GDM1 (cell line): Measurements from ENCODE around the gene CHRNB1.
A peak's percentile ranks its signal among the peaks of the same experiment; 100 is the strongest.
"Not testable (repeated sequence)": the region's sequence is repeated elsewhere in the genome, so short reads cannot be mapped to it uniquely, and the experiment has no call there.

Experiments used
- DNase-seq: peaks from one replicate; lab custom pipeline; 2025; lab: John Stamatoyannopoulos, UW

Gene CHRNB1

DNA sequence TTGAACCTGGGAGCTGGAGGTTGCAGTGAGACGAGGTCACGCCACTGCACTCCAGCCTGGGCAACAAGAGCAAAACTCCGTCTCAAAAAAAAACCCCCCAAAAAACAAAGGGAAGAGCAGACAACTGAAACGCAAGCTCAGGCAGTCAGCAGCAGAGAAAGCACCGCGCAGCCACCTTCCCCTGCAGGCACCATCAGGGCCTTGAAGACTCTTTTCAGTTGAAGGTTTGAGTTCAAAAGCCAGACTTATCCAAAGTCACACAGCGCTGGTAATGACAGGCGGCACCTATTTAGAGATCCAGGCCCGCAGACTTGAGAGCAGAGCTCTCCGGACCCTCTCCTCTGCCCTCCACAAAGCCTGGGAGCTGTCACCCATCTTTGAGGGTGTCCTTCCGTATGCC, 23.4 kb downstream of the CHRNB1 start:
- DNase-seq, result no peak

DNA sequence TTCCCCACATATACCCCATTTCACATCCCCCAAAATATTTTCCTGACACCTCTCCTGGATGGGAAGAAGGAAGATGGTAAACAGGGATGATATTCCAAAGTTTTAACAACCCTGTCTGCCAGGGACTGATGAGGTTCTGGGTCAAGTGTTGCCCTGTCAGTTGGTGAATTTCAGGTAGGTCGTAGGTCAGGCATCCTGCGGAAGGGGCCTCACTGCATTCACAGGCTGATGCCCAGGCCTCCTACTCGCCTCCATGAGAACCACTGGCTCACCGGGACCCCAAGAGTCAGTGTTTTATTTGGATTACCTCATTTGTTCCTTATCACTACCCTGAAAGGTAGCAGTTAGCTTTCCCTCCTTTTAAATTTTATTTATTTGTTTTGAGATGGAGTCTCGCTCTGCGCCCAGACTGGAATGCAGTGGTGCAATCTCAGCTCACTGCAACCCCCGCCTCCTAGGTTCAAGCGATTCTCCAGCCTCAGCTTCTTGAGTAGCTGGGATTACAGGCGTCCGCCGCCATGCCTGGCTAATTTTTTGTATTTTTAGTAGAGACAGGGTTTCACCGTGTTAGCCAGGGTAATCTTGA, 24.0 kb downstream of the CHRNB1 start:
- DNase-seq, result no peak

DNA sequence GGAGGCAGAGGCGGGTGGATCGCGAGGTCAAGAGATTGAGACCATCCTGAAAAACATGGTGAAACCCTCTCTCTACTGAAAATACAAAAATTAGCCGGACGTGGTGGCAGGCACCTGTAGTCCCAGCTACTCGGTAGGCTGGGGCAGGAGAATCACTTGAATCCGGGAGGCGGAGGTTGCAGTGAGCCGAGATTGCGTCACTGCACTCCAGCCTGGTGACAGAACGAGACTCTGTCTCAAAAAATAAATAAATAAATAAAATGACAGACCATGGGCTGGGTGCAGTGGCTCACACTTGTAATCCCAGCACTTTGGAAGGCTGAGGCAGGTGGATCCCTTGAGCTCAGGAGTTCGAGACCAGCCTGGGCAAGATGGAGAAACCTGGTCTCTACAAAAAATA, 25.0 kb downstream of the CHRNB1 start:
- DNase-seq, result not testable (repeated sequence)

DNA sequence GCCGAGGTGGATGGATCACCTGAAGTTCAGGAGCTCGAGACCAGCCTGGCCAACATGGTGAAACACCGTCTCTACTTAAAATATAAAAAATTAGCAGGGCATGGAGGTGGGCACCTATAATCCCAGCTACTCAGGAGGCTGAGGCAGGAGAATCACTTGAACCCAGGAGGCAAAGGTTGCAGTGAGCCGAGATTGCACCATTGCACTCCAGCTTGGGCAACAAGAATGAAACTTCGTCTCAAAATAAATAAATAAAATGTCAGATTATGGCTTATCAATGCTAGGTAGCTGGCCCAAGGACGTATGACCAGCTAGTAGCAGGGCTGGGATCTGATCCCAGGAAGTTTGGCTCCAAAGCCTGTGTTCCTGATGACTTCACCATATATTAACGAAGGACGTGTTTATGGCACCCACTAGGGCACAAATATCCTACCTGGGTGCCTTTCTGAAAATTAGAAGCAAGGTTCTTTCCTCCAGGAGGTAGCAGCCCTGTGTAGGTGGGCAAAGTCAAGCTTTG, 25.7 kb downstream of the CHRNB1 start:
- not testable (repeated sequence) for DNase-seq

DNA sequence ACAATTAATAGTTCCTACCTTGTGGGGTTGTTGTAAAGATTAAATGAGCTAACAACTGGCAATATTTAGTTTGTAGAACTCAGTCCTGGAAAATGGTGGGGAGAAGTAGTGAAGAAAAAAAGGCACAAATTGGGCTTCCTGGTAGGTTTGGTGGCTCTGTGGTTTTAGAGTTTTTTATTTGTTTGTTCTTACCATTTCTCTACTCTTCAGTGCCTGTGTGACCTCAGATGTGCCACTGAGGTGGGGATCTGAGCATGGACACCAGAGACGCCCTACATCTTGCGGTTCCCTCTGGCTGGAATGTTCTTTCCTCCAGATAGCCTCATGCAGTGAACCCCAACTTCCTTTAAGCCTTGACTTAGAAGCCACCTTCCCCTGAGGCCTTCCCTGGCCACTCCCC, 26.9 kb downstream of the CHRNB1 start:
- no peak for DNase-seq

DNA sequence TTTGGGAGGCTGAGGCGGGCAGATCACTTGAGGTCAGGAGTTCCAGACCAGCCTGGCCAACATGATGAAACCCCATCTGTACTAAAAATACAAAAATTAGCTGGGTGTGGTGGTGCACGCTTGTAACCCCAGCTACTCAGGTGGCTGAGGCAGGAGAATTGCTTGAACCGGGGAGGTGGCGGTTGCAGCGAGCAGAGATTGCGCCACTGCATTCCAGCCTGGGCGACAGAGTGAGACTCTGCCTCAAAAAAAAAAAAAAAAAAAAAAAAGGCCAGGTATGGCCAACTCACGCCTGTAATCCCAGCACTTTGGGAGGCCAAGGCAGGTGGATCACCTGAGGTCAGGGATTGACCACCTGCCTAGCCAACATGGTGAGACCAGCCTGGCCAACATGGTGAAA, 29.9 kb downstream of the CHRNB1 start:
- DNase-seq, result not testable (repeated sequence)

DNA sequence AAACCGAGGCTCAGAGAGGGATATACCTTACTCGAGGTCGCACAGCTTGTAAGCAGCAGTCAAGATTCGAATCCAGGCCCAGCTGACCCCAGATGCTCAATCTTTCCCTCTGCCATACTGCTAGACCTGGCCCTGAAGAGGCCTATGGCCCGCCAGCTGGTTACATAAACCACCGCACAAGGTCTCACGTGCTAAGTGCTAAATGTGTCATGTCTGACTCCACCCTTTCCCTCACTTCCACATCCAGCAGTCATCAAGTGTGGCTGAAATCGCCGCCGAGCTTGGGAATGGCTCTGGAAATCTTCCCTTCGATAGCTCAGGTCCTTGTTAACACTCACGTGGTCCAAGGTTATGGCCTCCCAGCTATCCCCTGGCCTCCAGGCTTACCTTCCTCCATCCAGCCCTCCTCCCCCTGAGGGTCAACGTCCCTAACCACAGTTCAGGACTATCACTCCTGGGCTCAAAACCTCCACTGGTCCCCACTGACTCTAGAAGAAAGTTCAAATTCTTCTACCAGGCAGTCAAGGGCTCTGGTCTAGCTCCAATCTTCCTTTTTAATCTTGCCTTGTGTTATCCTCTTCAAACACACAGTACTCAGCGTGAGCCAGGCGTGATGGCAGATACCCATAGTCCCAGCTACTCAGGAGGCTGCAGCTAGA, 31.0 kb downstream of the CHRNB1 start:
- DNase-seq, result no peak

DNA sequence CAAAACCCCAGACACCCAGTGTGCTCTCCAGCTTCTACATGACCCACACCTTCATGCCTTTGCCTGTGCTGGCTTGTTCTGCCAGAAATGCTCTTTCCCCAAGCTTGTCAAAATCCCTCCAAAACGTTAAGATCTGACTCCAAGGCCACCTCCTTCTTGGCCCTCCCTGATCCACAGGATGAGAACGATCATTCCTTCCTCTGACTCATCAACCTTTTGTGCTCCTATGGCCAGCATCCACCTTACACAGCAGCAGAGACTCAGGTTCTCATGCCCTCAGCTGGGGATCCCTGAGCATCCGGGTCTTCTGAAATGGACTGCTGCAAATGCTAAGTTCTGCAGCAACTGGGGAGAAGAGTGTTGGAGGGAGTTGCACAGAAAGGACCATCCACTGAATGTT, 31.6 kb downstream of the CHRNB1 start:
- no peak for DNase-seq

DNA sequence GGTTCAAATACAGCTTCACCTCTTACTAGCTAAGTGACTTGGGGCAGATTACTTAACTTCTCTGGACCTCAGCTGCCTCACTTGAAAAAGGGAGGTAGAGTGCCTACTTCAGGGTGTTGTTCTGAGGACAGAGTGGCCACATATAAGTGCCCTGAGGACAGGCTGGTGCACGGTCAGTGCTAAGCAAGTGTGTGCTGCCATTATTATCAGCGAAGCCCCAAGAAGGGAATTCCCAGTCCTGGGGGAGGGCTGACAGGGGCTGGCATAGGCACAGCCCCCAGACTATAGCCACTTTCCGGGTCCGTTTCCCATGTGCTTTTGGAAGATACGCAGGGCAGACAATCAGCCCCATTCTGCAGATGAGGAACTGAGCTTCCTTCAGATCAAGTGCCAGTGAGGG, 32.1 kb downstream of the CHRNB1 start:
- no peak for DNase-seq

DNA sequence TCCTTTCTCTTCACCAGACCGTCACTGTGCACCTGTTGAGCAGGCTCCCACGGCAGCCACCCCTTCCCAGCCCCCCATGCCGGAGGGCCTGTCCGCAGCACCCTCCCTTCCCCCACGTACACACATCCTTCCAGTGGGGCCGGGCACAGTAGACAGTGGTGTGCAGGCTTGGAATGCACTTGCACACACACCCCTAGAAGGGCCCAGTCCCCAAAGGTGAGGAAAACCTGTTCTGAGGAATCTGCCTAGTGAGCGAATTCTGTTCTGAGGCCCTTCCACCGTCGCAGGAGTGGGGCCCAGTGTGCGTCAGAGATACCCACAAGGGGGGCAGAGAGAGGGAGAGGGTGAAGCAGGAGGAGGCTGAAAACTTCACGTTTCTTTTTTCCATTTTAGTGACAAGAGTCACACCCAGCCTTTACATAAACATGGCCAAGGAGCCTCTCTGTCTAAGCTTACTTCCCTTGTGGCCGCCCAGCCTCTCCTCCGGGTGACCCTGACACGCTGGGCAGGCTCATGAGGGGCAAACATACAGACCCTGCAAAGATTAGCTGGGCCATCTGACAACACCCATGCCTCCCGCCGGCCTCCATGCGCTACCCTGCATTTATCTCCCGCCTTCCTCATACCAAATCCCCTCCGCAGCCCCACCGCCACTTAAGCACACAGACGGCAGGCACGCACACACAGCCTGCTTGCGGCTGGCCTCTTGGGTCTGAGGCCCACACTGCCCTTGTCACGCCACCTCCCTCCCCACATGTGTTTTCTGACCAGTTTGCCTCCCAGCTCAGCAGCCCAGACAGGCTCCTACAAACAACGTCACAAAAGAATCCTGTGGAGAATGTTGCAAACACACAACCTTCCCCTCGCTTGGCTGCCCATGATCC, 32.8 kb downstream of the CHRNB1 start:
- DNase-seq, result no peak

DNA sequence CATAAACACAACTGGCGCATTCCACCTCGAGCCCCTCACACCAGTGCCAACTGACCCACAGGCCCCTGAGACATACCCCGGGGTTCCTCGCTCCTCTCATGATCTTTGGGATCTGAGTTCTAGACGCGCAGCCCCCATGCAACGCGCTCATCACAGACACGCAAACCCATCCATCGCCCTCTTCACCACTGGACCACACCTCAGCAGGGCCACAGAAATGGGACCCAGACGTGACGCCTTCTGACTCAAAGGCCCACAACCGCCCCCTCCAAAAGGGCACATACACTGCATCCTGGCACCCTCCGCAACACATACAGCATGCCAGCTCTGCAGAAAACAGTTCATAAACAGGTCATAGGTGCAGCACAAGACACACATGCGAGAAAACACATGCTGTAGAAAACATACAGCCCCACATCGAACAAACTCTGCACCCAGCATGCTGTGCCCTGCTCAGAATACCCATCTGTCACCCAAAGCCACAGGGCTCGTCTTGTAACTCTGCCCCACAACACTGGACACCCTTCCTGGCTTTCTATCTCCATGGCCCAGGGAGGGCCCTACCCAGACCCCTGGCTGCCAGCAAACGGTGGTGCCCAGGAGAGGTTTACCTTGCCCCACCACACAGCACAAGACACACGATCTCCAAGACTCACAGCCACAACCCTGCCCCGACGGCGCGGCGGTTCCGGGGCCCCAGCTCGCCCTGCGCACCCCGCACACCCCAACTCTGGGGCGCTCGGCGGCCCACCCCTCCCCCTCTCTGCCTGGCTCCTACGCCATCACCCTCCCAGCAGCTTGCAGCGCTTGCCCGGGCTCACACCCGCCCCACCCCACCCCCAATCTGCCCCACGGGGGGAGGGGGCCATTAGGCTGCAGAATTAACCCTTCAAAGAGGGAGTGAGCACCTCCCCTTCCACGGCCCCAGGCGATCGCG, 33.7 kb downstream of the CHRNB1 start:
- DNase-seq, result no peak

DNA sequence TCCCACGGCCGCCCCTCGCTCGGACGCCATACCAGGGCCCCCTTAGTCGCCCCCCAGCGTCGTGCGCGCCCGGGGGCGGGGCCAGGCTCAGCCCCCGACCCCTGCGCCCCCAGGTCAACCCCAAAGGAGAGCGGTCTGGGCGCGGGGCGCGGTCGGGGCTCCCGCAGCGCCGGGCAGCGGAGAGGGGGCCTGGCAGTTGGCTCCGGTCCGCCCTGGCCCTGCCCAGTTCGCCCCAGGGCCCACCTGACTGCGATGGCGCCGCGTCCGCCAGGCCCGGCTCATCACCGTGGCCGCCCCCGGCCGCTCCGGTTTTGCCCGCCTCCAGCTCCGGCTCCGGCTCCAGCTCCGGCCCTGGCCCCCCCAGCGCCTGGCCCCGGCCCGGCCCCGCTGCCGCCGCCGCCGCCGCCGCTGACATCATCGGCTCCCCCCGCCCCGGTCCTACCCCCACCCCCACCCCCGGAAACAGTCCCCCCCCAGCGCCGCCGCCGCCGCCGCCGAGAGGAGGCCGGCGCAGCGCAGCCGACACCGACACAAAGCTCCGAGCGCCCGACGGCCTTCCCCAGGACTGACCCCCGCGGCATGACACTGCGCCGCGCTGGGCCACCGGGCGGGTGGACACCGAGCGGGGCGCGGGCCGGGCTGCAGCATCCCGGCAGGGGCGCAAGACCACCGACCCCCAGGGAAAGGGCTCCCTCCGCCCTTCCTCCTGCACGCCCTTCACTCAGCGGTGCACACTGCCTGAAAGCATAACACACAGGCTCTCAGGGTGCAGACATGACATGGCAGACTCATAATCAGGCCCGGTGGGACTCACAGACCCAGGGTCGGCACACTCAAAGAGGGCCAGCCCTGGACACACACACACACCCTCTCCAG, 34.6 kb downstream of the CHRNB1 start, which contains the start of gene ZBTB4:
ZBTB4 (minus strand) TSS at position 419 of the 876 bp plus-strand sequence. CDS start 12,830 bp downstream, outside the sequence.
- peak; percentile 24 for DNase-seq

DNA sequence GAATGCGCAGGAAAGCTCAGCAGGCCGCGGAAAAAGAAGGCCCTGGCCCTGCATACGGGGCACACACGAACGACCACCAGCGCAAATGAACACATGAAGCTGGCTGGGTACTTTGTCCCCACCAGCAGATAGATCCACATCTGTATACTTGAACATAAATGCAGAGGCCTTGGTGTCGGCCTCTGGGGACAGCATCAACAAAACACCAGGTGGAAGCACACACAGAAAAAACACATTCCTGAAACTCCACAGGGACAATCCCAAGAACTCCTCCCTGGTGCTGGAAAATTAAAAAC, 35.2 kb downstream of the CHRNB1 start:
- no peak for DNase-seq

DNA sequence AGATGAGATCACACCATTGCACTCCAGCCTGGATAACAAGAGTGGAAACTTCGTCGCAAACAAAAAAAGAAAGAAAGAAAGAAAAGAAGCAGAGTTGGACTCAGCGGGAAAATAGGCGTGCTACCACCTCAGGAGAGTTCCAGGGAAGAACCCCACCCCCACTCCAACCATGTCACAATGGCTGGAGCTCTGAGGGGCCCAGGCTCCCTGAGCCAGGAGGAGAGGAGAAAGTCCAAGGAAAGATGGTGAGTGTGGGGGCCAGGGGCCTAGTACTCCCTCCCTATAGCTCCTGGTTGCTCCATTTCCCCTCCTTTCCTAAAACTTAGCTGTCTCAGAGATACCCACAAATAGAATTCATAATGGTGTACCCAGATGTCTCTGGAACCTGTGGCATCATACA, 36.4 kb downstream of the CHRNB1 start, which contains the start of gene SLC35G6:
SLC35G6 (plus strand) TSS at position 172 of the 400 bp plus-strand sequence; CDS start at position 243, 71 bp downstream.
- DNase-seq, result not testable (repeated sequence)

DNA sequence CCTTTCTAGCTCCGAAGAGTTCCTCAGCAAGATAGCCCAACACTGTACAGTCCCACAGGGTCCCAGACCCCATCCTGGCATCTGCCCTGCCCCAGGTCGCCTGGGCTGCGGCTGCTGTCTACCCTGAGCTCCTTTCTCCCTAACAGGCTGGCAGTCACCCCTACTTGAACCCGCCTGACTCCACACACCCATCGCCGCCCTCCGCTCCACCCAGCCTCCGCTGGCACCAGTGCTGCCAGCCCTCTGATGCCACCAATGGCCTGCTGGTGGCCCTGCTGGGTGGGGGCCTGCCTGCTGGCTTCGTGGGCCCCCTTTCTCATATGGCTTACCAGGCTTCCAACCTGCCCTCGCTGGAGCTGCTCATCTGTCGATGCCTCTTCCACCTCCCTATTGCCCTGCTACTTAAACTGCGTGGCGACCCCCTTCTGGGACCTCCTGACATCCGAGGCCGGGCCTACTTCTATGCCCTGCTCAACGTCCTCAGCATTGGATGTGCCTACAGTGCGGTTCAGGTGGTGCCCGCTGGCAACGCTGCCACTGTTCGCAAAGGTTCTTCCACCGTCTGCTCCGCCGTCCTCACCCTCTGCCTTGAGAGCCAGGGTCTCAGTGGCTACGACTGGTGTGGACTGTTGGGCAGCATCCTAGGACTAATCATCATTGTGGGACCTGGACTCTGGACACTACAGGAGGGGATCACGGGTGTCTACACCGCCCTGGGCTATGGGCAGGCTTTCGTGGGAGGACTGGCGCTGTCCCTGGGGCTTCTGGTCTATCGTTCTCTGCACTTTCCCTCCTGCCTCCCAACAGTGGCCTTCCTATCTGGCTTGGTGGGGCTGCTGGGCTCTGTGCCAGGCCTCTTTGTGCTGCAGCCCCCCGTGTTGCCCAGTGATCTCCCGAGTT, 37.2 kb downstream of the CHRNB1 start:
- not testable (repeated sequence) for DNase-seq

DNA sequence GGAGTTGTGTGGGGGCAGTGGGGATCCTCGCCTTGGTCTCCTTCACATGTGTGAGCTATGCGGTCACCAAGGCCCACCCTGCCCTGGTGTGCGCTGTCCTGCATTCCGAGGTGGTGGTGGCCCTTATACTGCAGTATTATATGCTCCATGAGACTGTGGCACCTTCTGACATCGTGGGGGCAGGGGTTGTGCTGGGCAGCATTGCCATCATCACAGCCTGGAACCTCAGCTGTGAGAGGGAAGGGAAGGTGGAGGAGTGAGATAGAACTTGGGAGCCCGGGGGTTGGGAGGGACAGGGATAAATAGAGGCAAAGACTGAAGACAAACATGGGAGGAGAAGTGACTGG, 37.9 kb downstream of the CHRNB1 start:
- not testable (repeated sequence) for DNase-seq

DNA sequence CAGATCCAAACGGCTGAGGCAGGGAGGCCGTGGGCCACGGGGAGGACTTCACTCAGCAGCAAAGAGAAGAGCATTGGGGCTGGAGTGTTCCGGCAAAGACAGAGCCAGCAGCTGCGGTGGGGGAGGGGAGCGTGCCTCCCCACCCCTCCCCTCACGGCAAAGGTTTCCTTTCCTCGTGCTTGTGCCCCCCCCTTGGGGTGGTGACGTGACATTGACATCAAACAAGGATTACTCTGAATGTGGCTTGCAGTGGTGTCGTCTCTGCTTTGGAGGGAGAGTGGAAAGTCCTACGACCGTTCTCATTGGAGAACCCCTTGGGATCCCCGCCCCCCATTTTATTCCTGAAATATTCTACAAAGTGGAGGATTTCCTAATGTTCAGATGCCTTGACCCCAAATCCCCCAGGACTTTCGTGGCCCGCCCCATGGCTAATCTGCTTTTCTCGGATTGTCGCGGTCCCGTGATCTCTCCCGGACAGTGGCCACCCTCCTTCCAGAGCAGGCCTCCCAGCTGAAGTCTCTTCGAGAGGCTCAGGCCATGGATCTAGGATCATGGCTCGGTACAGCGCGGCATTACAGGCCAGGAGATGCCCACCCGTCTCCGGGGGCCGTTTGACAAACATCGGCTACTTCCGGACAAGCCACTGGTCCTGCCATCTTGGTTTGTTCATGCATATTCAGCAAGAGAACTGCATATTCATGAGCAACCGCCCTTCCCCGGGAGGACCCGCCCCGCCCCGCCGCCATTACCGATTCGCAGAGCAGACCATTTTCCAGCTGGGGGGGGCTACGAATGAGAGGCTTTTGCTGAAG, 38.6 kb downstream of the CHRNB1 start:
- DNase-seq, result peak; percentile 86

DNA sequence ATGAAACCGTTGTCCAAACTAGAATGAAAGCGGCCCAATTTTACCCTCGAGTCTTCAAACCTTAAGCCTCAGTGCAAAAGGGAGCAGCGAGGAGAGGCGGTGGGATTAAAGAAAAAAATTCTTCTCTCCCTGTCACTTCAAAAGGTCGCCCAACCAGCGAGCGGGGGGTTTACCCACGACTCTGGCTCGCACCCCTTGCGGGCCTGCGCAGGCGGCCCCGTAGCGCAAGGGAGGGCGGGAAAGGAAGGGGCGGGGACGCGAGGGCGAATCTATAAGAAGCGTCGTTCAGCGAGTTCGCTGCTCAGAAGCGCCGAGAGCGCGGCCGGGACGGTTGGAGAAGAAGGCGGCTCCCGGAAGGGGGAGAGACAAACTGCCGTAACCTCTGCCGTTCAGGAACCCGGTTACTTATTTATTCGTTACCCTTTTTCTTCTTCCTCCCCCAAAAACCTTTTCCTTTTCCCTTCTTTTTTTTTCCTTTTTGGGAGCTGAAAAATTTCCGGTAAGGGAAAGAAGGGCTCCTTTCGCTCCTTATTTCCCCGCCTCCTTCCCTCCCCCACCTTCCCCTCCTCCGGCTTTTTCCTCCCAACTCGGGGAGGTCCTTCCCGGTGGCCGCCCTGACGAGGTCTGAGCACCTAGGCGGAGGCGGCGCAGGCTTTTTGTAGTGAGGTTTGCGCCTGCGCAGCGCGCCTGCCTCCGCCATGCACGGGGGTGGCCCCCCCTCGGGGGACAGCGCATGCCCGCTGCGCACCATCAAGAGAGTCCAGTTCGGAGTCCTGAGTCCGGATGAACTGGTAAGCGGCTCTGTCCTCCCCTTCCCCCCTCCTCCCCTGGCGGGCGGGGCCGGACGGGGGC, 39.4 kb downstream of the CHRNB1 start, which contains the start of gene POLR2A:
POLR2A (plus strand) TSS at position 300 of the 852 bp plus-strand sequence.
- DNase-seq, result peak; percentile 96
